Measurements from ENCODE around the gene GUCY2F. TPM values are rescaled to one million over a fixed set of nuclear protein-coding genes. Genes with fewer than 3 reads are reported as not detected.

Gene GUCY2F
- total RNA-seq, 2 experiments from 2014 or later, result not detected

GRCh38 chrX:109356684-109357083 is 125.2 kb downstream of the GUCY2F start:
- POLR2A ChIA-PET, result no interaction called here
- no peak overlapping the region for H3K4me3 Mint-ChIP-seq

GRCh38 chrX:109352066-109352588 is 129.8 kb downstream of the GUCY2F start:
- intact Hi-C loops (cut with DNase I, micrococcal nuclease), result no loop called here
- no peaks in the 10 kb centered on the region for H3K9me3 ChIP-seq (ENCODE audit: control insufficient read depth in 1 of 2, insufficient read depth in 1 of 2, low read length in 2 of 2)
- ATAC-seq (ENCODE audit: poor library complexity) (no peak), DNase-seq (no peak)
- Mint-ChIP-seq H3K27me3 (no peaks in the 10 kb centered on the region), H3K36me3 (ENCODE audit: low read depth) (no peaks in the 10 kb centered on the region), H3K27ac (no peak overlapping the region), H3K4me3 (no peak overlapping the region), H3K4me1 (ENCODE audit: low read depth) (no peaks in the 10 kb centered on the region), H3K9me3 (no peaks in the 10 kb centered on the region)
- H3K27ac ChIP-seq (ENCODE audit: low read depth in 1 of 2, low read length in 2 of 2), result no peak overlapping the region
- no peaks in the 10 kb centered on the region for H3K27me3 ChIP-seq (ENCODE audit: control insufficient read depth in 1 of 2, insufficient read depth in 2 of 2, low read length in 2 of 2)
- ChIA-PET POLR2A (no interaction called here), CTCF (no interaction called here)
- H3K36me3 ChIP-seq (ENCODE audit: insufficient read depth, low read length), result no peaks in the 10 kb centered on the region
- H3K4me3 ChIP-seq (ENCODE audit: low read length), result no peak overlapping the region
- no peak for TF ChIP-seq CTCF (IDR thresholded peaks at IDR 0.05)
- no peaks in the 10 kb centered on the region for H3K4me1 ChIP-seq (ENCODE audit: insufficient read depth, low read length)

More at GRCh38 chrX:109356684-109357083, 125.2 kb downstream of the GUCY2F start:
- no peak overlapping the region for H3K4me3 ChIP-seq (ENCODE audit: low read length)
- no peaks in the 10 kb centered on the region for H3K4me1 ChIP-seq (ENCODE audit: insufficient read depth, low read length)
- ATAC-seq (ENCODE audit: poor library complexity), result no peak
- no peaks in the 10 kb centered on the region for H3K36me3 Mint-ChIP-seq (ENCODE audit: low read depth)
- no peak overlapping the region for H3K27ac Mint-ChIP-seq
- H3K27ac ChIP-seq (ENCODE audit: low read depth in 1 of 2, low read length in 2 of 2), result no peak overlapping the region
- no peak for TF ChIP-seq CTCF (IDR thresholded peaks at IDR 0.05)
- H3K9me3 Mint-ChIP-seq, result no peaks in the 10 kb centered on the region
- no peak for DNase-seq
- no peaks in the 10 kb centered on the region for H3K27me3 Mint-ChIP-seq
- no peaks in the 10 kb centered on the region for H3K27me3 ChIP-seq (ENCODE audit: control insufficient read depth in 1 of 2, insufficient read depth in 2 of 2, low read length in 2 of 2)
- CTCF ChIA-PET, result no interaction called here
- intact Hi-C loops (cut with DNase I, micrococcal nuclease), result no loop called here
- H3K36me3 ChIP-seq (ENCODE audit: insufficient read depth, low read length), result no peaks in the 10 kb centered on the region
- H3K9me3 ChIP-seq (ENCODE audit: control insufficient read depth in 1 of 2, insufficient read depth in 1 of 2, low read length in 2 of 2), result no peaks in the 10 kb centered on the region
- no peaks in the 10 kb centered on the region for H3K4me1 Mint-ChIP-seq (ENCODE audit: low read depth)

DNA sequence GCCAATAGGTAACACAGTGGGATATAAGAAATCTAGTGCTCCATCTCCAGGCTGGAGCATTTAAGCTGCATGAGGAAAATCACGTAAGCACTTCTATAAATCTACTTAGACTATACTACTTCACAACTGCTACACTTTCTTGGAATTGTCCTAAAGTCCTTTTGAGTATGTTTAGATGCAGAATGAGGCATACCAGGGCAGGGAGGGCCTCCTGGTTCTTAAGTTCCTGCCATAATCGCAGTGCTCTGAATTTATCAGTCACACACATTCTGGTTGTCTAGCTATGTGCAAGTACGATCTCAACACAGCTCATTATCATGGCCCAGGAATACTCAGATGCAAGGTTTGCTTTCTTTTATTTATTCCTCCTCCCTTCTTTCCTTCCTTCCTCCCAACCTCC is 130.3 kb downstream of the GUCY2F start:
- POLR2A ChIA-PET, result no interaction called here

More for the DNA sequence above, 130.3 kb downstream of the GUCY2F start:
- Mint-ChIP-seq H3K27me3 (no peaks in the 10 kb centered on the region), H3K4me1 (ENCODE audit: low read depth) (no peaks in the 10 kb centered on the region), H3K36me3 (ENCODE audit: low read depth) (no peaks in the 10 kb centered on the region), H3K27ac (no peak overlapping the region), H3K4me3 (no peak overlapping the region), H3K9me3 (no peaks in the 10 kb centered on the region)
- CTCF ChIA-PET, result no interaction called here
- ATAC-seq (ENCODE audit: poor library complexity) (no peak), DNase-seq (no peak)
- H3K27me3 ChIP-seq (ENCODE audit: control insufficient read depth in 1 of 2, insufficient read depth in 2 of 2, low read length in 2 of 2), result no peaks in the 10 kb centered on the region
- no peaks in the 10 kb centered on the region for H3K4me1 ChIP-seq (ENCODE audit: insufficient read depth, low read length)
- H3K27ac ChIP-seq (ENCODE audit: low read depth in 1 of 2, low read length in 2 of 2), result no peak overlapping the region
- TF ChIP-seq CTCF (IDR thresholded peaks at IDR 0.05), result no peak
- H3K36me3 ChIP-seq (ENCODE audit: insufficient read depth, low read length), result no peaks in the 10 kb centered on the region
- H3K4me3 ChIP-seq (ENCODE audit: low read length), result no peak overlapping the region
- intact Hi-C loops (cut with DNase I, micrococcal nuclease), result no loop called here
- H3K9me3 ChIP-seq (ENCODE audit: control insufficient read depth in 1 of 2, insufficient read depth in 1 of 2, low read length in 2 of 2), result no peaks in the 10 kb centered on the region

All from CD4-positive, alpha-beta T cell (primary cell).